BE2C (cell line): ENCODE results near the gene RPP30.

Experiments used
- DNase-seq: peaks from one replicate; pipeline ENCODE4 v3.0.0-alpha.2; 2020
- H3K27me3 ChIP-seq: fragments of 250-450 bp; sonication (Bioruptor Pico); 2 replicates; pipeline ENCODE4 v1.5.1; 2020; ENCODE audit warnings: mild to moderate bottlenecking
- H3K36me3 ChIP-seq: fragments of 250-450 bp; sonication (Bioruptor Pico); 2 replicates; pipeline ENCODE4 v1.5.1; 2020; ENCODE audit warnings: mild to moderate bottlenecking
- H3K4me1 ChIP-seq: fragments of 250-450 bp; sonication (Bioruptor Pico); 2 replicates; pipeline ENCODE4 v1.5.1; 2020
- H3K4me3 ChIP-seq: 2 replicates; pipeline ENCODE4 v1.5.1; 2011; ENCODE audit warnings: low read depth, low read length
- H3K9me3 ChIP-seq: fragments of 250-450 bp; sonication (Bioruptor Pico); 2 replicates; pipeline ENCODE4 v1.5.1; 2020
- TF ChIP-seq, protein P1 (sequence below): IDR thresholded peaks from 2 replicates; pipeline ENCODE4 v1.5.1; 2012; ENCODE audit warnings: mild to moderate bottlenecking, low read depth, low read length

Gene RPP30

DNA sequence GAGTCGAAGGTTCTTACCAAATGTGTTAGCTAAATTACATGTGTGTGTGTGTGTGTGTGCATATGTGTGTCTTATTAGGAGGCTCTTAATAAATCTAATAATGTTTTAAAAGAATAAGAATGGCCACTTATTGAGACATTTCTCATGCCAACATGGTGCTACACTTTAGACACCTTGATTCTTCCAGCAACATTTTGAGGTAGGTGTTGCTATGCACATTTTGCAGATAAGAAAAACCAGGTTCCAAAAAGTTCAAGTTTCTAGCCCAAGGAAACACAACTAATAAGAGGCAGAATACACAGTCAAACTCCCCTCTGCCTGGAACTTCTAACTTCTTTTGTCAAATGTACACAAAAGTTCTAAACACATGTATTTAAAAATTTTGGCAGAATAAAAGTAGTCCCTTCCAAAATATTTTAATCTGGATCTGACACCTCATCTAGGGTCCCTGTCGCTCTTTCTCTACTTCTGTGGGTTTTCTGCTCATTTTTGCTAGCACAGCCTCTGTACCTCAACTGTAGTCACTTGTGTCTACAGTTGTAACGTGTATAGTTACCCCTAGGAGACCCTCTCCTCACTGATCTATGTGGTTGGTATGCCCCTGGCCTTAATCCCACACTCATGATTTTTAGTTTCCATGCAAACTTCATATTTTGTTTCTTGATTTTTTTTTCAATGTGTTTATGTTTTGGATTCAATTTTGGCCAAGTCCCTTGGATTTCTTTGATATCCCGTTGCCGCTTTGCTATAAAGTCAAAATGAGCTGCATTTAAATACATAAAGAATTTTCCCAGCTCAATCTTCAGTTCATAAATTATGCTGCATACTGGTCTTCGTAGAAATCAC is 44.8 kb downstream of the RPP30 start:
- no peaks in the 10 kb centered on the region for H3K9me3 ChIP-seq
- no peaks in the 10 kb centered on the region for H3K36me3 ChIP-seq
- H3K27me3 ChIP-seq: no peaks in the 10 kb centered on the region
- no peak for DNase-seq
- H3K4me3 ChIP-seq: no peak overlapping the region
- H3K4me1 ChIP-seq: peaks cover 6% of the 10 kb centered on the region
- TF ChIP-seq, protein P1, sequence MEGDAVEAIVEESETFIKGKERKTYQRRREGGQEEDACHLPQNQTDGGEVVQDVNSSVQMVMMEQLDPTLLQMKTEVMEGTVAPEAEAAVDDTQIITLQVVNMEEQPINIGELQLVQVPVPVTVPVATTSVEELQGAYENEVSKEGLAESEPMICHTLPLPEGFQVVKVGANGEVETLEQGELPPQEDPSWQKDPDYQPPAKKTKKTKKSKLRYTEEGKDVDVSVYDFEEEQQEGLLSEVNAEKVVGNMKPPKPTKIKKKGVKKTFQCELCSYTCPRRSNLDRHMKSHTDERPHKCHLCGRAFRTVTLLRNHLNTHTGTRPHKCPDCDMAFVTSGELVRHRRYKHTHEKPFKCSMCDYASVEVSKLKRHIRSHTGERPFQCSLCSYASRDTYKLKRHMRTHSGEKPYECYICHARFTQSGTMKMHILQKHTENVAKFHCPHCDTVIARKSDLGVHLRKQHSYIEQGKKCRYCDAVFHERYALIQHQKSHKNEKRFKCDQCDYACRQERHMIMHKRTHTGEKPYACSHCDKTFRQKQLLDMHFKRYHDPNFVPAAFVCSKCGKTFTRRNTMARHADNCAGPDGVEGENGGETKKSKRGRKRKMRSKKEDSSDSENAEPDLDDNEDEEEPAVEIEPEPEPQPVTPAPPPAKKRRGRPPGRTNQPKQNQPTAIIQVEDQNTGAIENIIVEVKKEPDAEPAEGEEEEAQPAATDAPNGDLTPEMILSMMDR: no peak

- Histone ChIP-seq H3K4me3 (no peak overlapping the region), H3K36me3 (no peaks in the 10 kb centered on the region), H3K9me3 (no peaks in the 10 kb centered on the region), H3K27me3 (no peaks in the 10 kb centered on the region), H3K4me1 (peaks cover 6% of the 10 kb centered on the region)
- TF ChIP-seq, protein P1: no peak
- DNase-seq: no peak
Measured at GRCh38 chr10:90917238-90917967, 45.6 kb downstream of the RPP30 start.

GRCh38 chr10:90917968-90918318 is 46.2 kb downstream of the RPP30 start:
- no peaks in the 10 kb centered on the region for H3K27me3 ChIP-seq
- no peaks in the 10 kb centered on the region for H3K9me3 ChIP-seq
- TF ChIP-seq, protein P1: no peak
- H3K36me3 ChIP-seq: no peaks in the 10 kb centered on the region
- DNase-seq: no peak
- H3K4me3 ChIP-seq: no peak overlapping the region
- peaks cover 6% of the 10 kb centered on the region for H3K4me1 ChIP-seq

- H3K4me1 ChIP-seq: peaks cover 6% of the 10 kb centered on the region
- no peaks in the 10 kb centered on the region for H3K27me3 ChIP-seq
- TF ChIP-seq, protein P1: no peak
- H3K4me3 ChIP-seq: no peak overlapping the region
- H3K9me3 ChIP-seq: no peaks in the 10 kb centered on the region
- no peaks in the 10 kb centered on the region for H3K36me3 ChIP-seq
- DNase-seq: no peak
Measured at GRCh38 chr10:90919683-90920574, 48.2 kb downstream of the RPP30 start.

GRCh38 chr10:90920986-90921666 is 49.4 kb downstream of the RPP30 start, which contains the start of gene ANKRD1:
Gene ANKRD1 (minus strand): TSS chr10:90921087. CDS start chr10:90921027, 60 bp downstream.
- no peak within 1 kb of the TSS for H3K4me3 ChIP-seq

More at GRCh38 chr10:90920986-90921666, 49.4 kb downstream of the RPP30 start, which contains the start of gene ANKRD1:
- no peaks in the 10 kb centered on the region for H3K36me3 ChIP-seq
- TF ChIP-seq, protein P1: no peak
- no peaks in the 10 kb centered on the region for H3K9me3 ChIP-seq
- DNase-seq: no peak
- H3K4me1 ChIP-seq: peaks cover 6% of the 10 kb centered on the region
- no peaks in the 10 kb centered on the region for H3K27me3 ChIP-seq
